ENCODE measurements around the gene UACA.
"Not testable (repeated sequence)": the region's sequence is repeated elsewhere in the genome, so short reads cannot be mapped to it uniquely, and the experiment has no call there.

UACA gene

DNA sequence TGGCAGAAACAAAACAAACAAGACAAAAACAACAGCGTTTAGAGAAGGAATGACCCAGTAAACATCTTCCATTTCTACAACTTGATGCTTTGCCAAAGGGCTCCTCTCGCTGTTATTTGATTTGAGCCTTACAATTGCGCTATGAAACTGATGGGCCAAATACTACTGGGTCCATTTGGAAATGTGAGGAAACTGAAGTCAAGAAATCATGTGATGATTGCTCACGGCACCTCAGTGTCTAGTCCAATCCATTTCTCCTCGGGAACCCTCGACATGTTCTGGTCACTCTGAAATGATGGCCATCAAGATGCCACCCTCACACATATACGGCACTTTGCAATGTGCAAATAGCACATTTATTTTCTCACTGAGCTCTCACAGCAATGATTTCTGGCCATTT is 136.0 kb downstream of the UACA start:
- DNase-seq: no peak

DNA sequence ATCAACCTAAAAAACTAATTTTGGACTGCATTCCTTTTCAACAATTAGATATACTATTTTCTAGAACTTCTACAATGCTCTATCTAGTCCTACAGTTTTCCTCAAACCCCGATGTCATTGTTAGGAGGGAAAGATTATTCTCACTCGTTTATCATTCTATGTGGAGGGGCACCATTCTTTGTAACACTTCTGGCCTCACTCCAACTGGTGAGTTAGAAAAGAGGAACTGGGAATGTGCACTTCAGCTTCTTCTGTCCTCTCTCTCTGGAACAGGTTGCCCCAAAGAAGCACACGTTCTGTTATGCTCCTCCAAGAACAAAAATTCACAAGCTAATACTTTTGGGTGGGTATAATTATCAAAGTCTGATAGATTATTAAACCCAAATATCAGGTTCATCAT is 137.9 kb downstream of the UACA start:
- no peak for DNase-seq

DNA sequence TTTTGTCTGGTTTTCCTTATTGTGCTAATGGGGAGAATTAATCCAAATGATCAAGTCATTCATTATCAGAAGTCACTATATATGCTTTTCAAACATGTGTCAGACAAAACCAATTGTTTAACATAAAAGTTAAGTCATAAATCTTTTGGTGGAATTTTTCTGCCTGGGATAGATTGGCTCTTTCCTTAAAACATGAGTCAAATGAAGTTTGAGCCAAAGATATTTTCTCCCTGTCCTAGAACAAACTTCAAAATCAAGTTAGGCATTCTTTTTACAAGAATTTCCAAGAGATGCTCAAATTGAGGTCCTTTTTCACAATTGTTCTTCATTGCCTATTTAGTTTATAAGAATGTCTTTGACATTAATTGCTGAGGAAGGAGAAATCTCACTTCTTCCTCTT is 138.3 kb downstream of the UACA start:
- DNase-seq: no peak

DNA sequence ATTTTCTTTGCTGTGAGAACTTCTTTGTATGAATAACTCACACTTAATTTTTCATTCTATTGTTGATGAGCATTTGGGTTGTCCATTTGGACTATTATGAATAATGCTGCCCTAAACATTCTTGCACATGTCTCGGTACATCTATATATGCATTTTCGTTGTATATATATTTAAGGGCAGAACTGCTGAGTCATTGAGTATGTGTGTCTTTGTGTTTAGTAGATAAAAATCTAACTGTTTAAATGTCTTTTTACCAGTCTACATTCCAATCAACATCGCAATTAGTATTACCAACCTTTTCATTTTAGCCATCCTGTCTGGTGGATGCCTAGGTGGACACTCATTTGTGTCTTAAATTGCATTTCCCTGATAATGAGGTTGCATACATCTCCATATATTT is 144.4 kb downstream of the UACA start:
- no peak for DNase-seq

DNA sequence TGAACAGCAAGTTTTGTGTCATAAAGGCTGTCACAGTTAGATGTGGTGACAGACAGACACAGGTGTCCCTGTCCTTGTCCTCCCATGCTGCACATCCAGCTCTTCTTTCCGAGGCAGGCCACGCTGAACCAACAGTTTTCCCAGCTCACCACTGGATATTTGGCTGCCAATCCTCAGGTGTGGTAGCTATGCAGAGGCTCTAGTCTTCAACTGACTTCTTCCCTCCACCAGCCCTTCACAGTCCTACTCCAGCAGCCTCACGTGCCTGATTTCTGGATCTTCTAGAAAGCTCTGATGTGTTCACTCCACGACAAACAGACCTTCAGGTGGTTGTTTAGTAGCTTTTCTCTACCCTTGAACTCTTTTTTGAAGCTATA is 145.5 kb downstream of the UACA start:
- no peak for DNase-seq

DNA sequence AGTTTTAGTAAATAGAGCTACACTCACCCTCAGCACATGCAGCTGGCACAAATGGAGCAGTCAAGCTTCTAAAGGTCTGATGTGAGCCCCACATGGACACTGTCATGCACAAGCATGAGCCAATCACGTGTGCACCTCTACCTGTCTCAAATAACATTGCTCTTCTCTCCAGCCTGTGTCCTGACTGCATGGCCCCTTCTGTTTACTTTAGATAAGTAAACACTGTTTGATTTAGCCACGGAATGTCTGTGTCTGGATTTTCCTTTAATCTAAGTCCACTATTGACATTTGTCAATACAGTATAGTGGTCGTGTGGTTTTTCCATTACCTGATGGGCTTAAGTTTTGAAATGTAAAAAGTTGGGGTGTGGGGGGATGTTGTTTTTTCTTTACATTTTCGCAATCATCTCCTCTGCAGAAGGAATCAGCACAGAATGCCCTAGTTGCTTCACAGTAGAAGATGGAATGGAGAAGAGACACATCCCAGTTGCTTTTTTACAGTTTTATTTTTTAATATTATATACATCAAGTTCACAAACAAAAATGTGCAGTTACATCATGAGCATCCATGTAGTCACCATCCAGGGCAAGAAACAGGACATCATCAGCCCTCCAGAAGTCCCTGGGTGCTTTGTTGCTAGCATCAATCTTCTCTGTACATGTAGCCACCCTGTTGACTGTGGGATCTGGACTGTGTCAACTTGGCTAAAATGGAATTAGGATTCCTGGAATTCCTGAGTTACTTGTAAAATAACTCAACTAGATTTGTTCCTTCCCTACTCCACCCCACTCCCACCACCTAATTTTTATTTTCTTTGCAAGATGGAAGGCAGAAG is 146.1 kb downstream of the UACA start:
- no peak for DNase-seq

DNA sequence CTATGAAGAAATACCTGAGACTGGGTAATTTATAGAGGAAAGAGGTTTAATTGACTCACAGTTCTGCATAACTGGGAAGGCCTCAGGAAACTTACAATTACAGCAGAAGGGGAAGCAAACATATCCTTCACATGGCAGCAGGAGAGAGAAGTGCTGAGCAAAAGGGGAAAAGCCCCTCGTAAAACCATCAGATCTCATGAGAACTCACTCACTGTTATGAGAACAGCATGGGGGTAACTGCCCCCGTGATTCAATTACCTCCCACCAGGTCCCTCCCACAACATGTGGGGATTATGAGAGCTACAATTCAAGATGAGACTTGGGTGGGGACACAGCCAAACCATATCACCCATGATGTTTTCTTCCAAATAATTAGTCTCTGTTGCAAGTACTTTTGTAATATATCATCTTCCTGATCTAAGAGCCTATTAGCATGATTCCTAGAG is 147.0 kb downstream of the UACA start:
- DNase-seq: not testable (repeated sequence)

DNA sequence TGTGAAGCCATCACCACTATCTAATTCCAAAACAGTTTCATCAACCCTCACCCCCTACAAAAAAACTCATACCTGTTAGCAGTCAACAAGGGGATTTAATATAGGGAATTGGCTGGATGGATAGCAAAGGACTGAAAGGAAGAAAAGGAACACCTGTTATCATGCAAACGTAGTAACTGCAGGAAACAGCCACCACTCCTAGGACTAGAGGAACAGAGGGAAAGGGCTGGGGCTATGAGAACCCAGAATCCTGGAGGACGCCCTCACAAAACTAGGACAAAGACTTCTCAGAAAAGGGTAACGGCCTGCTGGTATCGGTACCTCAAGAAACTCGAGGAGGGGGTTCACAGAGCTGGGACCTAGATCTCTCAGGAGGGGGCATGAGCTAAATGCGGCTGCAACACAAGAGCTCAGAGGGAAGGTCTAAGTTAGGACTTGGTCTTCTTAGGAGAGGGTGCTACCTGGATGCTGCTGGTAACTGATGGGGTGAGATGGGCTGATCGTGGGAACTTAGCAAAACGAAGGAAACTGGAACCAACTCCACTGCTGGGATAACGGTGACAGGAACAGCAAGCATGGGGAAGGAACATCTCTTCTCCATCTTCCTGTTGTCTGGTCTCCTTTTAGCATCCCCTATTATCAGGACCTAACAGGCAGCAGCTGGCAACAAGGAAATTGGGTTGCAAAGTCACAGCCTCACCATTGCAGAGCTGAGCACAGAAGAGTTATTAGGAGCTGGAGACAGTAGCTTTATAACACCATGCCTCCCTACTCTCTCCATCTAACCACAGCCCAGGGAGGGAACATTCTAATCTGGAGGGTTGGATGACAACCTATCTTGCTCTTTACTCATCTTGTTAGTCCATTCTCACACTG is 147.7 kb downstream of the UACA start:
- DNase-seq: no peak

DNA sequence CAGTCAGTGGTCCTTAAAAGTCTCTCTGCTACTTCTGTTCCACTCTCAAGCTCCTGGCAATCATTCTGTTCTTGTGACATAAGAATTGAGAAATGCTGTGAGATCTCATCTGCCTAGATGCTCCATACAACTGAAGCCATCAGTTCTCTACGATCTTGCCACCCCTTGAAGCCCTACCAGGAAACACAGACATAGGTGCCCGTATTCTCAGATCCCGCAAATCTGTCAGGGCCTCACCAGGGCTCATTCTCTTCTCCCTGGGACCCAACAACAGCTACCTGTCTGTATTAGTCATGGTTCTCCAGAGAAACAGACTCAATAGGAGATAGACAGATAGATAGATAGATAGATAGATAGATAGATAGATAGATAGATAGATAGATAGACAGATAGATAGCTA is 149.1 kb downstream of the UACA start:
- no peak for DNase-seq

DNA sequence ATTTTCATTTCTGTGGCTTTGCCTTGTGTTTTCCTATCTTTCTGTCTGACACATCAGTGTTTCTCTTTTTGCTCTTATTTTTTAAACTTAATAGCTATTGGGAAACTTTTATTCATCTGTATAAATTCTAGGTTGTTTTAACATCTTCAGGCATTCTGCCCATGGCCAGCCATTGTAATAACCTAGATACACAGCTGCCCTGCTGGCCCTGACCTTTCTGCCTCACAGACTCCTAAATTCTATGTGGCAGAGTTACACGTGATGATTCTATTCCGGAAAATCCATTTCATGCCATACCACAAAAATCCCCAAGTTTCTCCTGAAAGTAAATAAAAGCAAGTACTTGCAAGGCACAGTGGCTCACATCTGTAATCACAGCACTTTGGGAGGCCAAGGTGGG is 150.1 kb downstream of the UACA start:
- DNase-seq: no peak

DNA sequence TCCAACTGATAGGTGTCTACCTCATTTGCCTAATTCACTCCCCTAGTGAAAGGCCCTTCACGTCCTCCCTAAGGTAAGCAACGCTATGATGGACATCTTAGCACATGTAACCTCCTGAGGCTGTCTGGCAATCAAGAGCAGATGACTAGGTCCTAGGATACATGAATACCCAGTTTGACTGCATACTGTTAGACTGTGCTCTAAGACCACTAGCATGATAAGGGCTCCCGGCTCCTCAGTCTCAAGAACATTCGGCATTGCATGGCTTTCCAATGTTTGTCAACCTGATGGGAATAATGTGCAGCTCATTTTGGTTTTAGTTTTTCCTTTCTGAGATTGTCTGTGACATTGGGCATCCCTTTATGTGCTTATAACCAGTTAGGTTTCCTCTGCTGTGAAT is 152.1 kb downstream of the UACA start:
- no peak for DNase-seq

DNA sequence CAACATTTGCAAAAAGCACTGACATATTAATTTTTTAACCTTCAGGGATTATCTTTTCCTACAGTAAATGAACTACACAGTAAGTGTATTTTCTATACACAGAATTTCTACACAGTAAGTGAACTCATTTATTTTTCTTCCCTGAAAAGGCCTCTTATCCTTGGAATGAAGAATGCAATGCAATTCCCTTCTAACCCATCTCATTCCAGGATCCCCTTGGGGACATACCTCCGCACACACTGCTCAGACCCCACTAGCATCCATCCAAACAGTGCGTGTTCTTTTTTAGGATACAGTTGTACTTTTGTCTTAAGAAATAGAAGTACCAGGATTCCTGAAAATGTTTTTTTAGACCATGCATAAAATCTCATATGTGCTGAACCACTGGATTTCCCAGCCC is 152.8 kb downstream of the UACA start:
- no peak for DNase-seq

DNA sequence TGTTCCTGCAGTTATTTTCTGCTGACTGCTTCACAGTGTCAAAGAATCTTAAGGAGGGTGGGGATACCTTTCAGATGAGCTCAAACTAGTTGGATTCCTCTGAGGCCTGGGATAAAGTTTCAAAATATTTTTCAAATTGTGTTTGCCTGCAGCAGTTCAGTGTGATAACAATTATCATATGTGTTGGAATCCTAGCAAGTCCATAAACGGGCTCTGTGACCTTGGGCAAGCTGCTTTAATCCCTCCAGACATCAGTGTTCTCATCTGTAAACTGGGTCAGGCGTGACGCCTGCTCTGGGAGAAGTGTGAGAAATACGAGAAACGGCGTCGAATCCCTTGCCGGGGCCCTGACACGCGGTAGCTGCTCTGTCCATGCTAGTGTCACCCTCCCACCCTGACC is 153.5 kb downstream of the UACA start:
- no peak for DNase-seq

DNA sequence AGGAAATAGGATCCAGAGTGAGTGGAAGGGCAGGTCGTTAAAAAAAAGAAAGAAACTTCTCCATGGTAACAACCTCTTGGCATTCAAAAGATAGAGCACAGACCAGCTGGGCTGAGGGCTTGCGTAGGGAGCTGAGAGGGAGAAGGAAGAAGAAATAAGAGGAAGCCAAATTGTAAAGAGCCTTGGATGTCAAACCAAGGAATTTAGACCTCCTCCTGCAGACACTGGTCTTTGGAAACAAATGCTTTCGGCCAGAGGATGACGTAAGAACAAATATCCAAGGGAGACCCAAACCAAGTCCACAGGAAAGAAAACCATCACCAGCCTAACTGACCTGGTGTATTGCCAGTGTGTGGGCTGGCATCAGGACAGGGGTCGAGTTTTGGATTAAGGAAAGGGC is 155.2 kb downstream of the UACA start:
- DNase-seq: peak in 4 of 51 donors; percentile 3 to 26 (median 15)

DNA sequence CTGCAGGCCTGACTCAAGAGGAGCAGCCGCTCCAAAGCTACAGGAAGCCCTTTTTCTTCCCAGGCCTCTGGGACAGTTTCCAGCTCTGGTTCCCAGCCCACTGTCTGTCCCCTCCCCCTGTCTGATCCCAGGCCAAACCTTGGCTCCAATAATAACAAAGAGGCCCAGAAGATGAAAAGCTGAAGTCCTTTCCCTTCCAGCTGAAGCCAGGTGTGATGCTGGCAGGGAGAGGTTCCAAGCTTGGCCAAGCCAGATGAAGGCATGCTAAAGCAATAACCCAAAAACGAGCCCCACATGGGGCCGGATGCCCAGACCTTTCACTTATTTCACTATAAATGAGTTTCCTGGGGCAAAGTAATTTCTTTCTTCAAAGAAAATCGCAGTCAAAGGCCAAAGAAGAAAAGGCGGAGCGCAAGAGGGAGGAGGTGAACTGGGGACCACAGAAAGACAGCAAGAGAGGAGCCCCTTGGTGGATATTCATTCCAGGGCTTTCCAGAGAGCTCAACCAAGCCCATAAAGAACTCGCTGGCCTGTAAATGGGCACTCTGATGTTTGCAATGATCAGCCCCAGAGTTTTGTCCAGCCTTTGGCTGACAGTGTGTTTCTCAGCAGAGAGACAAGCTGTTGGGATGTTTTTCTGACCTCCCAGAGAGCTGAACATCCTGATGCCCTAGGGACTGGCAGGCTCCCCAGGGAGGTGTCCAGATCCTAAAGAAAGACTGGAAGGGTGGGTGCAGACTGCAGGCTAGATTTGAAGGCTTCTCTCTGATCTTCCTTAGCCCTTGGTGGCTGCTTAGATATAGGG is 157.6 kb downstream of the UACA start:
- peak in 41 of 51 donors; percentile 14 to 84 (median 56) for DNase-seq

DNA sequence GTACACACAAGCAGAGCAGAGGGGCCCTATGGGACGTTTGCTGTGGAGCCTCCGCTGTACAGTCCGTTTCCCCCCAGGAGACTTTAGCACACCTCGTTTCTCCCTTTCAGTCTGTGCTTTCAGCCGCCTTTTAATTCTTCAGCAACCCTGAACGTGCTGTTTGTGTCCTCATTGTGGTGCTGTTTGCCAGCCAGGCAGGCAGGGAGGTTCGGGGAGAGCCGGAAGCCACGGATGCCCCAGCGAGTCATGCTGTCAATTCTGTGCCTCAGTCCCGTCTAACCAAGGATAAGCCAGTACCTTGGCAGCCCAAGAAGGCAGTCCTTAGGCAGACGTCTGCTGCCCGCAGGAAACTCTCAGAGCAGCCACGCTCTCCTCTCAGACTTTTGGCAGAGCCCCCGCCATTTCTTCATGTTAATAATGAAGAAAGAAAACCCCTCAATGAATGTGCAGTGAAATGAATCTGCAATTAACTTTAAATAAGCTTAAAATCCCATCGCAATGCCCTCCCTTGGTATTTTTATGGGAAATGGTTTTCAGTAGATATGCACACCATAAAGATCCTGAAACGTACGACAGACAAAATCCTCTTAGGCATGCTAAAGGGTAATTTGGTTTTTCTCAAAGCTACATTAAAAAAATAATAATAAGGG is 158.6 kb downstream of the UACA start:
- peak in 27 of 51 donors; percentile 7 to 54 (median 25) for DNase-seq

Measured in hypothalamus (tissue), 51 donors.